Measurements from ENCODE around the gene RUSC2.

RUSC2 gene, protein sequence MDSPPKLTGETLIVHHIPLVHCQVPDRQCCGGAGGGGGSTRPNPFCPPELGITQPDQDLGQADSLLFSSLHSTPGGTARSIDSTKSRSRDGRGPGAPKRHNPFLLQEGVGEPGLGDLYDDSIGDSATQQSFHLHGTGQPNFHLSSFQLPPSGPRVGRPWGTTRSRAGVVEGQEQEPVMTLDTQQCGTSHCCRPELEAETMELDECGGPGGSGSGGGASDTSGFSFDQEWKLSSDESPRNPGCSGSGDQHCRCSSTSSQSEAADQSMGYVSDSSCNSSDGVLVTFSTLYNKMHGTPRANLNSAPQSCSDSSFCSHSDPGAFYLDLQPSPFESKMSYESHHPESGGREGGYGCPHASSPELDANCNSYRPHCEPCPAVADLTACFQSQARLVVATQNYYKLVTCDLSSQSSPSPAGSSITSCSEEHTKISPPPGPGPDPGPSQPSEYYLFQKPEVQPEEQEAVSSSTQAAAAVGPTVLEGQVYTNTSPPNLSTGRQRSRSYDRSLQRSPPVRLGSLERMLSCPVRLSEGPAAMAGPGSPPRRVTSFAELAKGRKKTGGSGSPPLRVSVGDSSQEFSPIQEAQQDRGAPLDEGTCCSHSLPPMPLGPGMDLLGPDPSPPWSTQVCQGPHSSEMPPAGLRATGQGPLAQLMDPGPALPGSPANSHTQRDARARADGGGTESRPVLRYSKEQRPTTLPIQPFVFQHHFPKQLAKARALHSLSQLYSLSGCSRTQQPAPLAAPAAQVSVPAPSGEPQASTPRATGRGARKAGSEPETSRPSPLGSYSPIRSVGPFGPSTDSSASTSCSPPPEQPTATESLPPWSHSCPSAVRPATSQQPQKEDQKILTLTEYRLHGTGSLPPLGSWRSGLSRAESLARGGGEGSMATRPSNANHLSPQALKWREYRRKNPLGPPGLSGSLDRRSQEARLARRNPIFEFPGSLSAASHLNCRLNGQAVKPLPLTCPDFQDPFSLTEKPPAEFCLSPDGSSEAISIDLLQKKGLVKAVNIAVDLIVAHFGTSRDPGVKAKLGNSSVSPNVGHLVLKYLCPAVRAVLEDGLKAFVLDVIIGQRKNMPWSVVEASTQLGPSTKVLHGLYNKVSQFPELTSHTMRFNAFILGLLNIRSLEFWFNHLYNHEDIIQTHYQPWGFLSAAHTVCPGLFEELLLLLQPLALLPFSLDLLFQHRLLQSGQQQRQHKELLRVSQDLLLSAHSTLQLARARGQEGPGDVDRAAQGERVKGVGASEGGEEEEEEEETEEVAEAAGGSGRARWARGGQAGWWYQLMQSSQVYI (N-terminal part only)

DNA sequence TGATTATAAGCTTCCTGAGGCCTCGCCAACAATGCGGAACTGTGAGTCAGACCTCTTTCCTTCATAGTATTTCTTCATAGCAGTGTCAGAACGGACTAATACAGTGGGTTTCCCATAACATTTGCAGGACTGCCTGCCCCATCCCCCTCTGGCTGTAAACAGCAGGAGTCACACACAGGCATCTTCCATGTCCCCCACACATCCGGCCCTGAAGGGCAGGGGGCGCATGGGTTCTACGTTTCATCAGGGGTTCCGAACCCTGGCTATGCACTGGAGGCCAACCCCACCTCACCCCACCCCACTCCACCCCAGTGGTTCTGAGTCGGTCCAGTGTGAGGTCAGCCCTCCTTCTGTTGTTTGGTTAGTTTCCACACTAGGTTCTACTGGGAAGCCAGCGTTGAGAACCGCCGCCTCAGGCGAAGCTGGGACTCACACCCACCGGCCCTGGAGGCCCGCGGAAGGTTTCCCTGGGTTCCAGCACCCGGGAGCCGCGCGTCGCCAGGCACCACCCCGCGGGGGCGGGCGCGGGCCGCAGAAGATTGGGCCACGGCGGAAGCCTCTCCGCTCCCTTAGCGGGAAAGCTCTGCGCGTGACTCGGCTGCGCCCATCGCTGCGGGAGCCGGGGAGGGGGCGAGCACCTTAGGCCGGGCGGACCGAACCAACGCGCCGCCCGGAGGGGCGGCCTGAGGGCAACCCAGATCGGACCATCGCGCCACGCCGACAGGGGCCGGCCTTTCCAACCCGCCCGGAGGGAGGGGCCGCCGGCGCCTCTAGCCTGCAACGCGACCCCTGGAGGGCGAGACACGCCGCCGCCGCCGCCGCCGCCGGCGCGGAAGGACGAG is at the start of gene RUSC2:
Gene RUSC2 (plus strand): TSS at position 799 of the 842 bp plus-strand sequence. CDS start 56,411 bp downstream, outside the sequence.
- TF ChIP-seq, protein P1, sequence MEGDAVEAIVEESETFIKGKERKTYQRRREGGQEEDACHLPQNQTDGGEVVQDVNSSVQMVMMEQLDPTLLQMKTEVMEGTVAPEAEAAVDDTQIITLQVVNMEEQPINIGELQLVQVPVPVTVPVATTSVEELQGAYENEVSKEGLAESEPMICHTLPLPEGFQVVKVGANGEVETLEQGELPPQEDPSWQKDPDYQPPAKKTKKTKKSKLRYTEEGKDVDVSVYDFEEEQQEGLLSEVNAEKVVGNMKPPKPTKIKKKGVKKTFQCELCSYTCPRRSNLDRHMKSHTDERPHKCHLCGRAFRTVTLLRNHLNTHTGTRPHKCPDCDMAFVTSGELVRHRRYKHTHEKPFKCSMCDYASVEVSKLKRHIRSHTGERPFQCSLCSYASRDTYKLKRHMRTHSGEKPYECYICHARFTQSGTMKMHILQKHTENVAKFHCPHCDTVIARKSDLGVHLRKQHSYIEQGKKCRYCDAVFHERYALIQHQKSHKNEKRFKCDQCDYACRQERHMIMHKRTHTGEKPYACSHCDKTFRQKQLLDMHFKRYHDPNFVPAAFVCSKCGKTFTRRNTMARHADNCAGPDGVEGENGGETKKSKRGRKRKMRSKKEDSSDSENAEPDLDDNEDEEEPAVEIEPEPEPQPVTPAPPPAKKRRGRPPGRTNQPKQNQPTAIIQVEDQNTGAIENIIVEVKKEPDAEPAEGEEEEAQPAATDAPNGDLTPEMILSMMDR (IDR thresholded peaks at IDR 0.05) = peak; percentile 42; the same call in 1 of the 2 replicates

DNA sequence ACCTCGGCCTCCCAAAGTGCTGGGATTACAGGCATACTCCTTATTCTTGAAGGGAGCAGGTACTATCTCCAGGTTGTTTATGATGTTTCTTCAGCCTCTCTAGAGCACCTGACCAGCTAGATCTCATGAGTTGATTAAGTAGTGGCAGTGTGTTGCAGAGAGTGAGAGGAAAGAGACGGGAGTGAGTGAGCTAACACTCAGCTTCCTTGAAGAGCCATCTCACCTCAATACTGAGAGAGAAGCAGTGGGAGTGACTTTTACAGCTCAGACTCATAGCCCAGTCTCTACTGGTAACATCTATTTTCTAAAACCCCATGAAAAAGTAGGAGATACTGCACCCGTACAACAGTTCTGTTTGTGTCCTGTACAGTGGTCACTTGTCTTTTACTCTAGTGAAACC is 43.9 kb upstream of the RUSC2 start:
- TF ChIP-seq, protein P1 (IDR thresholded peaks at IDR 0.05) = no peak

DNA sequence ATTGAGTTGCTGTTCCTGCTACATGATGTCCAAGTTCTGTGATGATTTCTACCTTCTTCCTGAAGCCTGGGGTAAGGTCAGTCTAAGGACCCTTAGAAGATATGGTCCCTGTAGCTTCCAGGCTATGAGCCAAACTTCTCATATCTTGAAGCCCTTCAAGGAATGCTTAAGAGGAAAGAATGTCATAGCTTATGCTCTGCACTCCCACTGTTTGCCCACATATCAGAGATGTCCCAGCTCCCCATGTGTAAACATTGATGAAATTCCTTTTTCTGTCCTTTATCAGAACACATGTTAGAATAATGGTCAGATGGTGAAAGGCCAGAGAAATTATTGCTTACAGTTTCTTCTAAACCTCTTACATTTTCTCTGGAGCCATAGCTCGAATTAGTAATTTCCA is 41.4 kb upstream of the RUSC2 start:
- TF ChIP-seq, protein P1 (IDR thresholded peaks at IDR 0.05) = no peak

DNA sequence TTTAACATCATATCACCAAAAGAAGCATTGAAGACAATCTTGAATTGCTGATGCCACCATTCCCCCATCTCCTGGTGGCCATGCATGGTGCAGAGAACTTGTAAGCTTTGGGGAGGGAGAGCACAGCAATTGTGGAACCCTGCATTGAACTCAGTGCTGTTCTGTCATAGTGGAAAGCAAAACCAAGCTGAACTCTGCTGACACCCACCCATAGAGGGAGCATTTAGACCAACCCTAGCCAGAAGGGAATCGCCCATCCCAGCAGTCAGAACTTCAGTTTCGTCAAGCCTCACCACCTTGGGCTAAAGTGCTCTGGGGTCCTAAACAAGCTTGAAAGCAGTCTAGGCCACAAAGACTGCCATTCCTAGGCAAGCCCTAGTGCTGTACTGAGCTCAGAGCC is 37.4 kb upstream of the RUSC2 start:
- TF ChIP-seq, protein P1 (IDR thresholded peaks at IDR 0.05) = no peak

DNA sequence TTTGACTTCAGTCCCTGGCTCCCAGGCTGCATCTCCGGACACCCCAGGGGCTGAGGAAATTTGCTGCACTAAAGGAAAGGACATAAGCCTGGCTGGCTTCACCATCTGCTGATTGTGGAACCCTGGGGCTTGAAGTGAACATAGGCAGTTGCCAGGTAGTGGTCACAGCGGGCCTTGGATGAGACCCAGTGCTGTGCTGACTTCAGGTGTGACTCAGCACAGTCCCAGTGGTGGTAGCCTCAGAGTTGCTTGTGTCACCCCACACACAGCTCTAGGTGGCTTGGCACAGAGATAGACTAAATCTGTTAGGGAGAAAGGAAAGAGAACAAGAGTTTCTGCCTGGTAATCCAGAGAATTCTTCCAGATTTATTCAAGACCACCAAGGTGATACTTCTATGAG is 36.1 kb upstream of the RUSC2 start:
- TF ChIP-seq, protein P1 (IDR thresholded peaks at IDR 0.05) = no peak

DNA sequence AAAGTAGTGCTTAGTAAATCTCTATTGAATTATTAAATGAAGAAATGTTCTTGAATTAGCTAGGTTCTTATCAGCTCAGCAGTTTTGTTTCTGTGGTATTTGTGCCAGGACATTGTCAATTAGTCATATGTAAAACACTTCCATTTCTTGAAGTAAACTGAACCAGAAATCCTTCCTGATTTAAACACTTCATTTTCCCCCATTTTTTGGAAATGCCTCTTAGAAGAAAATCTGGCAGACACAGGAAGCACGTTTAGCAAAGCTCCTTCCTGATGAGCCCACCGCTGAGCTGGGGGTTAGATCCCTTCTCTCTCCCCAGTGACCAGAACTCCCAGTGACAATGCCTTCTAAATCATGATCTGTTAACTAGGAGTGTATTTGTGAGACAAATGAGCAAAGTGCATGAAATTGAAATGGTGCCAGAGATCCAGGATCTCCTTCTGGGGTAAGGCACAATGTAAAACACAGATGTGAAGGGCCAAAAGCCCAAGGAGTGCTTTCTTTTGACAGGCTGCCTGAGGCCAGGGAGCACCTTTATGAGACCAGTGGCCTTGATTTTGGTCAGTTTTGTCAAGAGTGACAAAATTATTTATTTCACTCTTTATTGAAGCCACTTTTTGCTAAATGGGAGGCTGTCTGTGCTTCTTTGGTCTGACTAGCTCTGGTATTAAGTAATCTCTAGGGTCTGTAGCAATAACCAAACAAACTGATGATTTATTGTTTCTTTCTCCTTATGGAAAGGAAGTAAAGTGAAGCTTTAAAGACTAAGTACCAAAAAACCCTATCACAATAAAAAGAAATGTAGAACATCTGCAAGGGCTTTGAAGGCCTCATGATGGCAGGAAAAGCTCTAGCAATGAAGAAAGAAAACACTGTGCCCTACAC is 25.5 kb upstream of the RUSC2 start:
- TF ChIP-seq, protein P1 (IDR thresholded peaks at IDR 0.05) = no peak

Data from LNCAP (cell line).